SJSA1 (cell line): ENCODE data around the gene FASN. TPM values are rescaled to one million over a fixed set of nuclear protein-coding genes. Genes with fewer than 3 reads are reported as not detected.

Experiments
- DNase-seq, 2 experiments: peaks; one replicate each; pipeline ENCODE4 v3.0.0-alpha.2; 2015 to 2020; ENCODE audit warnings: low spot score in 2 of 2, low read depth in 1 of 2
- H3K27ac ChIP-seq: fragments of 250-450 bp; sonication (Bioruptor Pico); 2 replicates; pipeline ENCODE4 v1.5.1; 2020; ENCODE audit warnings: mild to moderate bottlenecking, moderate library complexity
- H3K27me3 ChIP-seq: fragments of 250-450 bp; sonication (Bioruptor Pico); replicated peaks from 2 replicates; pipeline ENCODE4 v1.5.1; 2020; ENCODE audit warnings: mild to moderate bottlenecking, moderate library complexity
- H3K36me3 ChIP-seq: fragments of 250-450 bp; sonication (Bioruptor Pico); 2 replicates; pipeline ENCODE4 v1.5.1; 2020; ENCODE audit warnings: mild to moderate bottlenecking
- H3K4me1 ChIP-seq: fragments of 250-450 bp; sonication (Bioruptor Pico); replicated peaks from 2 replicates; pipeline ENCODE4 v1.6.1; 2021; ENCODE audit warnings: mild to moderate bottlenecking
- H3K4me3 ChIP-seq: fragments of 250-450 bp; sonication (Bioruptor Pico); 2 replicates; pipeline ENCODE4 v1.5.1; 2020; ENCODE audit warnings: mild to moderate bottlenecking
- H3K9me3 ChIP-seq: fragments of 250-450 bp; sonication (Bioruptor Pico); replicated peaks from 2 replicates; pipeline ENCODE4 v1.5.1; 2020; ENCODE audit warnings: mild to moderate bottlenecking
- total RNA-seq: library from RNA; depleted of rRNA; stranded (reverse); fragments of >200 nt; shearing (Covaris generic); gene quantifications from 2 replicates; pipeline ENCODE4 v1.2.3, GENCODE V29; 2014

FASN gene
- total RNA-seq, 1 experiment from 2014 or later, result 77.6 TPM

DNA sequence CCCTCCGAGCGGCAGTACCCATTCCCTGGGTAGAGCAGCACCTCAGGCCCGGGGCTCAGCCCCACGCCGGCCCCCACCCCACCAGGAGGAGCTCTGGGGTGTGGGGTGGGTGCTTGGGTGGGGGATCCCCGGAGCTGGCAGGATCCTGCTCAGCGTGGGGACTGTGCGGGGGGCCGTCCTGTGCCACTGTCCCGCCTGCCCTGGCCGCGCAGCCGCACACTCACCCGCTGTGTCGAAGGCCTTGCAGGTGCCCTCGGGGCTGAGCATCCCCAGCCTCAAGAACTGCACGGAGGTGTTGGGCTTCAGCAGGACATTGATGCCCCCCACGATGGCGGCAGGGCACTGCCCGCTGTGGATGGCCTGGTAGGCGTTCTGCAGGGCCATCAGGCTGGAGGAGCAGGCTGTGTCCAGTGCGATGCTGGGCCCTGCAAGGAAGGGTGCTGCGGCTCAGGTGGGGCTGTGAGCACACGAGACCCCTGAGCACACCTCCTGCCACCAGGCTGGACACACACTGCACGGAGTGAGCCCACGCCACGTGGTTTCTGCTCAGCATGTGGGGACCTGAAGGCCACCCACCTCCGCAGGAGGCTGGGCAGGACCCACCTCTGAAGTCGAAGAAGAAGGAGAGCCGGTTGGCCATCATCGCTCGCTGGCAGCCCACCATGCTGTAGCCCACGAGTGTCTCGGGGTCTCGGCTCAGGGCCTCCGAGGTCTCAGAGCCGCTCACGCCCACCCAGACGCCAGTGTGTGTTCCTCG is 4.9 kb downstream of the FASN start:
- DNase-seq, result no peak
- Histone ChIP-seq H3K4me3 (no peak overlapping the region), H3K9me3 (peaks cover 7% of the 10 kb centered on the region), H3K27ac (no peak overlapping the region), H3K4me1 (peaks cover 23% of the 10 kb centered on the region), H3K36me3 (peaks cover 93% of the 10 kb centered on the region), H3K27me3 (no peaks in the 10 kb centered on the region)

DNA sequence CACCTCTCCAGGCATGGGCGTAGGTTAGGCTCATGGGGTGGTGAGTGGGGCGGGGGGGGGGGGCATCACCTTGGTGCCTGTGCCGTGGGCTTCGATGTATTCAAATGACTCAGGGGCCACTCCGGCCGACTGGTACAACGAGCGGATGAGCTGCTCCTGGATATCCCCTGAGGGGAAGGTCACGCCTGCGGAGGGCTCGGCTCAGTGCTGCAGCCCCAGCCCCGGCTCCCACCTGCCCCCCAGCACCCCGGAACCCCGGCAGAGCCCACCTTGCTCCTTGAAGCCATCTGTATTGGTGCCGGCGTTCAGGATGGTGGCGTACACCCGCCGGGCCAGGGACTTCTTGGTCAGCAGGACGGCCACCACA is 5.4 kb downstream of the FASN start:
- DNase-seq, result no peak
- peaks cover 94% of the 10 kb centered on the region for H3K36me3 ChIP-seq
- H3K4me3 ChIP-seq, result no peak overlapping the region
- H3K27ac ChIP-seq, result no peak overlapping the region
- H3K4me1 ChIP-seq, result peaks cover 19% of the 10 kb centered on the region
- no peaks in the 10 kb centered on the region for H3K27me3 ChIP-seq
- H3K9me3 ChIP-seq, result peaks cover 4% of the 10 kb centered on the region

DNA sequence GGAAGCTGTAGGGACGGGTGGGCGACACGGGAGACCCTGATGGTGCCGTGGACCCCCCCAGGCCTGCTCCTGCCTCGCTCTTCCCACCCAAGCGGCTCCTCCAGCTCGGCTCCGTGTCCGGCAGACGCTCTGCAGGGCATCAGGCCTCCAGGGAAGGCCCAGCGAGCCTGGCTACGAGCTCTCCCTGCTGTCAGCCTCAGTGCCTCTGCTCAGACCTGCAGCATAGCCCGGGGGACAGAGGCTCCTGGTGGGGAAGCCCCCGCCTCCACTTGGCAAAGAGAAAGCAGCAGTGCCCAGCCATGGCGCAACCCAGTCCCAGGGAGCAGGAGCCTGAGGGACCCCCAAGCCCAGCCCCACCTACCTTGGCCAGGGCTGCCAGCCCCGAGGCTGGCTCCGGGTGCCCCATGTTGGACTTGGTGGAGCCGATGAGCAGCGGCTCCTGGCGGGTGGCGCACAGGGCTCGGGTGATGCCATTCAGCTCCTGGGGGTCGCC is 5.9 kb downstream of the FASN start:
- peaks cover 94% of the 10 kb centered on the region for H3K36me3 ChIP-seq
- peaks cover 14% of the 10 kb centered on the region for H3K4me1 ChIP-seq
- no peak for DNase-seq
- no peak overlapping the region for H3K27ac ChIP-seq
- H3K9me3 ChIP-seq, result no peaks in the 10 kb centered on the region
- no peak overlapping the region for H3K4me3 ChIP-seq
- no peaks in the 10 kb centered on the region for H3K27me3 ChIP-seq

DNA sequence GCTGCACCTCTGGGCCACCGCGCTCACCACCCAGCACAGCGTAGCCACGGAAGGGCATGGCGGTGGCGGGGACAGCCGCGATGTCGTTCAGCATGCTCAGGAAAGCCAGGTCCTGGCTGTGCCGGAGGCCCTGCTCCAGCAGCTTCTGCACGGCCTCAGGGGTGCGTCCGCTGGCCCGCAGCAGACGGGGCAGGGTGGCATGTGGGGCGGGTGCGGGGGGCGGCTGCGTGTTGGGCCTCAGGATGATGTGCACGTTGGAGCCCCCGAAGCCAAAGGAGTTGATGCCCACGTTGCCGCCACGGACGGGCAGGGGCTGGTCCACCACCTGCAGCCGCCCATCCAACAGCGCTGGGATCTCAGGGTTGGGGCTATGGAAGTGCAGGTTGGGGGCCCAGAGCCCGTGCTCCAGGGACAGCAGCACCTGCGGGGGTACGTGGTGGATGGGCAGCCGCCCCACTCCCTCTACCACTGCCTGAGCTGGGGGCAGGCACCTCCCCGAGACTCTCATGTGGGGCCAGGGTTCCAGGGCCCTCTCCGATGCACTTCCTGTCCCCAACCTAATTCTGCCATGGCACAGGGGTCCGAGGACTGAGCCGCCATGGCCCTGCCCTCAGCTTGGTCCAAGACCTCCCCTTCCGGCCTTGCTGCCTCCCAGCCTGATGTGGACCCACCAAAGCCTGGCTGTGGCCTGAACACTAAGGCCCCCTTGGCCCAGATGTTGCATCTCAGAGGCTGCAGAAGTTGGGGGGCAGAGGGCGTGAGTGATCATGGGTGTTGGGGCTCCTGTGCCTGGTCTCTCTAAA is 6.6 kb downstream of the FASN start:
- no peak overlapping the region for H3K4me3 ChIP-seq
- peaks cover 7% of the 10 kb centered on the region for H3K4me1 ChIP-seq
- no peak overlapping the region for H3K27ac ChIP-seq
- no peak for DNase-seq
- H3K36me3 ChIP-seq, result peaks cover 94% of the 10 kb centered on the region
- no peaks in the 10 kb centered on the region for H3K9me3 ChIP-seq
- H3K27me3 ChIP-seq, result no peaks in the 10 kb centered on the region

DNA sequence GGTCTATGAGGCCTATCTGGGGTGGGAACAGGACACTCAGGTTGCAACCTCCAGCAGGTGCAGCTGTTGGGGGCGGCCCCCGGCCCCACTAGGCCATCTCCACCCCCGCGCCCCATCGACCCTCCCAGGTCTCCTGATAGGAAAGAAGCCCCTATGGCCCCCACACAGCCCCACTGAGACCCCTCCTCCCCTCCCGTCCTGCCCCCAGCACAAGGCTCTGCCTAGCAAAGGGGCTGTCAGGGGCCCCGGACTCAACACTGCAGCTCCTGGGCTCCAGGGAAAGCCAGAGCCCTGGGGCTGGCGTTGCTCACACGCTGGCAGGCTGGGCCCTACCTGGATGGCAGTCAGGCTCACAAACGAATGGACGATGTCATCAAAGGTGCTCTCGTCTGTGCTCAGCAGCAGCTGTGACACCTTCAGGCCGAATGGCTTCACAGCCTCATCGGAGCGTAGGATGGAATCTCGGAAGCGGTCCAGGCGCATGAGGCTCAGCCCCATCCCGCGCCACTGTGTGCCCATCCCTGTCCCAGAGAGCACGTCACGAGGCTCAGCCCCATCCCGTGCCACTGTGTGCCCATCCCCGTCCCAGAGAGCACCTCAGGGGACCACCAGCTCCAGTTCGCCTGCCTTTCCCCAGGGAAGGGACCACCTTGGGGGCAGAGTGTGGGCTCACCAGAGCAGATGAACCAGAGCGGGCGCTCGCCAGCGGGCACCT is 7.3 kb downstream of the FASN start:
- H3K4me3 ChIP-seq, result no peak overlapping the region
- DNase-seq, result no peak
- H3K27me3 ChIP-seq, result no peaks in the 10 kb centered on the region
- no peaks in the 10 kb centered on the region for H3K9me3 ChIP-seq
- no peaks in the 10 kb centered on the region; the same call in 1 of the 2 replicates for H3K4me1 ChIP-seq
- no peak overlapping the region for H3K27ac ChIP-seq
- H3K36me3 ChIP-seq, result peaks cover 94% of the 10 kb centered on the region

DNA sequence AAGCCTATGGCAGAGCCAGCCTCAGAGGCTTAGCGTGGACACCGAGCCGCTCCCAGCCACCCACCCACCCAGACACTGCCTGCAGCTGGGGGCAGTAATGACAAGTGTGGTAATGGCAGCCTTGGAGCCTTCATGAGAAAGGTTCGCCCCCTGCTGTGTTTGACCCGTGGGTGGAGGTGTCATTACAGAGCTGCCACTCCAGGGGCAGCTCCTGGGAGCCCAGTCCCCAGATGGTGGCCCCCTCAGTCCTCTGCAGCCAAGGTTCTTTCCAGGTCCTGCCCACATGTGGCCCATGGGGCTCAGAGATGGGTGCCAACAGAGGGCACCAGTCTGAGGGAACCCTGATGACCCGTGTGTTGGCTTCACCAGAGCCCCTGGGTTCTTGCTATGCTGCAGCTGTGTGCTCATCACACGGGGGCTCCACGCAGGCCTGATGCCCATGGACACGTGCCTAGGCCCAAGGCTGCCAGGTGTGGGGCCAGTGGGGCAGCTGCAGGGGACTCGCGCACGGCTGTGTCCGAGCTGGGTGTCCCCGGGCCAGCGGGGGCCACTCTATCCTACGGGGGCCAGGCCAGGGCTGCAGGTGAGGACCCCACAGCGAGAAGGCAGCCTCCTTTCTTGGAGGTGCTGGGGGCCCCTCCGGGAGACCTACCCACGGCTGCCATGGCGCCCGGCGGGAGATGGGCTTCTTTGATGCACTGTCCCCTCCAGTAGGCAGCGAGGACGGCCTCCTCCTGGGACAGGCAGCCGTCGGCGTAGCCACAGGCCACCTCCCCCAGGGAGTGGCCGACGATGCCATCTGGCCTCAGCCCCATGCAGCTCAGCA is 8.1 kb downstream of the FASN start:
- H3K27me3 ChIP-seq, result no peaks in the 10 kb centered on the region
- peaks cover 94% of the 10 kb centered on the region for H3K36me3 ChIP-seq
- H3K9me3 ChIP-seq, result no peaks in the 10 kb centered on the region
- H3K4me3 ChIP-seq, result no peak overlapping the region
- no peak overlapping the region for H3K27ac ChIP-seq
- no peak for DNase-seq
- H3K4me1 ChIP-seq, result no peaks in the 10 kb centered on the region

DNA sequence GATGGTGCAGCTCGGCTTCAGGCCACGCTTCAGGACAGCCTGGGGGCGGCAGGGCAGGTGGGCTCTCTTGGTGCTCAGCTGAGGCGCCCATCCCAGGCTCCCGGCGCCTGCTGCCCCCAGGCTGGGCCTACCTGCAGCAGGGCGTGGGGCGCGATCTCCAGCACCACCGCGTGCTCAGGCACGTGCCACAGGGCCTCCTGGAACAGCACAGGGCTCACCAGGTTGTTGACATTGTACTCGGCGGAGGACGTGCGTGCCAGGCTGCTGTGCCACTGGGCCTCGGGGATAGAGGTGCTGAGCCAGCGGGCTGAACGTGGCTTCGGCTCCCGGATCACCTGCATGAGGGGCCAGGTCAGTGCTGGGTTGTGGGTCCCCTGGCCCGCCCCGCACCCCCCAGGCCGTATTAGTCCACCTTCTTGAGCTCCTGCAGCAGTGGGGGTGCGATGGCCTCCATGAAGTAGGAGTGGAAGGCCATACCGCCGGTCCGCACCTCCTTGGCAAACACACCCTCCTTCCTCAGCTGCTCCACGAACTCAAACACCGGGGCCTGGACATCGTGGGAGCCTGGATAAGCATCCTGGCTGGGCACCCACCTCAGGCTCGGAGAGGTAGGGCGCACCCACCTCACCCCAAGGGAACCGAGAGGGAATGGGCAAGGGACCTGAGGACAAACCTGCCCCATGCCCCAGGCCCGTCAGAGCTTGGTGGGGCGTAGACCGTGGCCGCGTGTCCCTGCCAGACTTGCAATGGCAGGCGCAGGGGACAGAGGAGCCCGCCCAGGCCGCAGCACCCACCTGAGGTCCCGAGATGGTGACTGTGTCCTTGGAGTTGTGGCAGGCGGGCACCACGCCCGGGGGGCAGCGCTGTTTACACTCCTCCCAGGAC is 9.0 kb downstream of the FASN start:
- Histone ChIP-seq H3K4me3 (no peak overlapping the region), H3K36me3 (peaks cover 96% of the 10 kb centered on the region), H3K4me1 (no peaks in the 10 kb centered on the region), H3K27me3 (no peaks in the 10 kb centered on the region), H3K27ac (no peak overlapping the region), H3K9me3 (no peaks in the 10 kb centered on the region)
- no peak for DNase-seq

DNA sequence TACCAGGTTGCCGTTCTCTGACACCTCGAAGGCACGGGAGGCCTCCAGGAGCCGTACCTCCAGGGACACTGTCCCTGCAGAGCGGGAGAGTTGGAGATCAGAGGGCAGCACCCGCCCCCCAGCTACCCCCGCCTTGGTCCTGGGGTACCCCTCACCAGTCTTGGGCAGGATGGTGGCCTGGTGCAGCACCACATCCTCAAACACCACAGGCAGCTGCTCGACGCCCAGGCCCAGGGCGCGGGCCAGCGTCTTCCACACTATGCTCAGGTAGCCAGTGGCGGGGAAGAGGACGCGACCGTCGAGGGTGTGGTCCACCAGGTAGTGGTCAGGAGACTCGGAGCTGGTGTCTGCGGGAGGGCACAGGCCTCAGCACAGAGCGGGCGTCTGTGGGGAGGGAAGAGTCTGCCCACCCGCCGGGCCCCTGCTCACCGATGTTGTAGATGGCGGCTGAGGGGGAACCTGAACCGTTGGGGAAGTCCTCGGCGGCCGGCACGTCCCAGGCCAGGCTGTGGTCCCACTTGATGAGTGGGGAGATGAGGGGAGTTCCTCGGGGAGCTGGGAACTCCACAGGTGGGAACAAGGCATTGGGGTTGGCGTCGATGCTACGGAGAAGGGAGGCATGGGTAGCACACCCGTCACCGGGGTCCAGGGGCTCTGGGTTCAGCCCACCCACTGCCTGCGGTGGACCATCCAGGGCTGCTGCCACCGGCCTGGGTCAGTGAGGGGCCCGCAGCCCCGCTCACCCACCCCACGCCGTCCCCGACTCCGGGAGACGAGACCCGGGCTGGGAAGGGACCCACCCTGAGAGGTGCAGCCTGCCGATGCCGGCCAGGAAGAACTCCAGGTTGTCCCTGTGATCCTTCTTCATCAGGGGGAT is 9.8 kb downstream of the FASN start:
- no peak for DNase-seq
- H3K36me3 ChIP-seq, result peaks cover 98% of the 10 kb centered on the region
- H3K4me1 ChIP-seq, result no peaks in the 10 kb centered on the region
- no peak overlapping the region for H3K4me3 ChIP-seq
- no peaks in the 10 kb centered on the region for H3K27me3 ChIP-seq
- no peaks in the 10 kb centered on the region for H3K9me3 ChIP-seq
- H3K27ac ChIP-seq, result no peak overlapping the region

DNA sequence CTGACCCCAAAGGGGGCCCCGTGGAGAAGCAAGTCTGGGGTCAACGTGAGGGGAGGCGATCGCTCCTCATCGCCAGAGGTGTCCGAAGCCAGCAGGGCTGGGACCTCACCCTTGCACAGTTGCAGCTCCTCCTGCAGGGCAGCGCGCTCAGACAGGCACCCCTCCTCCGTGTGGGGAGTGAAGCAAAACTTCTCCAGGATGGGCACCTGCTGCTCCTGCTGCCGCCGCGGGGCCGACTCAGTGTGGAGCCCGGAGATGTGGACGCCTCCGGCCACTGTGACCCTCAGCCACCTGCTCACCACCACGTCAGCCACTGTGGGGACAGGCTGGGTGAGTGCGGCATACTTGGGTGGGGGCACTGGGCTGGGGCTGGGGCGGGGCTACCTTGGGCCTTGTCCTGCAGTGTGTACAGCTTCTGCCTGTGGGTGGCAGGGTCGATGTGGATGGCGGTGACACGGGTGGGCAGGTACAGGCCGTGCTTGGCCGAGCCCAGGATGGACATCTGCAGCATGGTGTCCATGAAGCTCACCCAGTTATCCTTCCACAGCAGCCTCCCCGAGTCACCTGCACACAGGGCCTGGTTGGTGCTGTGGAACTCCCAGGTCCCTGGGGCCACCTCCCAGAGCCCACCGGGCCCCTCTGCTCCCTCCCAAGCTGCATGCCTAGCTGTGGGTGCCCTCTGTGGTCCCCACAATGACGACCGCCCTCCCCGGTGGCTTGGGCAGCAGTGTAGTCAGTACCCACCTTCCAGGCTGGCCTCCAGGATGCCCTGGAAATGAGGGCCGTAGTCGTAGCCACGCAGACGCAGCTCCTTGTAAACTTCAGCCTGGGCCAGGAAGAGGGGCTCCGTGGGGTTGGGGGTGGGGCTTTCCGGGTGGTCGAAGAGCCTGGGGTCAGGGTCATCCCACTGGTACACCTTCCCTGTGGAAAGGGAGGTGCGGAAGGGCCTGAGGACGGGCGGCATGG is 10.8 kb downstream of the FASN start:
- H3K27ac ChIP-seq, result no peak overlapping the region
- H3K27me3 ChIP-seq, result no peaks in the 10 kb centered on the region
- H3K36me3 ChIP-seq, result peaks cover 99% of the 10 kb centered on the region
- DNase-seq, result no peak
- no peaks in the 10 kb centered on the region for H3K4me1 ChIP-seq
- H3K4me3 ChIP-seq, result no peak overlapping the region
- H3K9me3 ChIP-seq, result no peaks in the 10 kb centered on the region

DNA sequence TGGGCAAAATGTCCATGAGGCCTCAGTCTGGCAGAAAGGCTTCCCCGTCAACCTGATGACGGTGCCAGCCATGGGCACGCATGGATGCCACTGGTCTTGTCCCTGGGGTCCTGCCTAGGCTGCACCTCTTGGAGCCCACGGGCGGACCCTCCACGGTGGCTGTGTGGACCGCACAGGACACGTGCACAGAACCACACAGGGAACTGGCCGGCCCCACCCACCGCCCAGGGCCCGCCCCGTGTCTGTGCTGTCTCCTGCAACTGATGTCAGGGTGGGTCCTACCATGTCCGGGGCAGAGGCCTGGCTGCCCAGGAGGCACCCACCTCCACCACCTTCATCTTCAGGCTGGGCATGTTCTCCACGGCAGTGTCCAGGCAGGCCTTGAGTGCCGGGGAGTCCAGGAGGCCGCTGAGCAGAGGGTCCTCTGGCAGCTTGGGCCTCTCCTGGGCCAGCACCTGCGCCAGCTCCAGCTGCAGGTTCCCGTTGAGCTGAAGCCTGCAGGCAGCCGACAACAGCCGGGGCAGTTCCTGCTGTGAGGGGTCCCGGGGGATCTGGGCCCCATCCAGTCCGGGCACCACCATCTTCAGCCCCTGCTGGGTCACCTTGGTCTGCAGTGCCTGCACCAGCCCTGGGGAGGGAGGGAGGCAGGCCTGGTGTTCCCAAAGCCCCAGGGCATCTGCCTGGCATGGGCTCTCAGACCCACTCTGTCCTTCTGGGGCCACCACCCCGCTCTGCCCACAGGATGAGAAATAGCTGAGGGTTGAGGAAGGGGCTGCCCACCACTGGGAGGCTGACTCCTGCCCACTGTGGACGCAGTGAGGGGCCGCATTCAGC is 11.9 kb downstream of the FASN start:
- Histone ChIP-seq H3K36me3 (peaks cover 97% of the 10 kb centered on the region), H3K9me3 (no peaks in the 10 kb centered on the region), H3K4me1 (no peaks in the 10 kb centered on the region), H3K27me3 (no peaks in the 10 kb centered on the region), H3K4me3 (no peak overlapping the region), H3K27ac (no peak overlapping the region)
- DNase-seq, result no peak
